HPDE6-E6E7 (cell line): ENCODE data around the gene IFI27.
"Not testable (repeated sequence)": the region's sequence is repeated elsewhere in the genome, so short reads cannot be mapped to it uniquely, and the experiment has no call there.

ENCODE experiments used
- DNase-seq: peaks from one replicate; pipeline ENCODE4 v3.0.0; 2011; ENCODE audit warnings: missing footprints; ENCODE audit errors: extremely low spot score

Gene IFI27

GRCh38 chr14:94152676-94153075 lies 42.1 kb downstream of the IFI27 start:
- DNase-seq = no peak

DNA sequence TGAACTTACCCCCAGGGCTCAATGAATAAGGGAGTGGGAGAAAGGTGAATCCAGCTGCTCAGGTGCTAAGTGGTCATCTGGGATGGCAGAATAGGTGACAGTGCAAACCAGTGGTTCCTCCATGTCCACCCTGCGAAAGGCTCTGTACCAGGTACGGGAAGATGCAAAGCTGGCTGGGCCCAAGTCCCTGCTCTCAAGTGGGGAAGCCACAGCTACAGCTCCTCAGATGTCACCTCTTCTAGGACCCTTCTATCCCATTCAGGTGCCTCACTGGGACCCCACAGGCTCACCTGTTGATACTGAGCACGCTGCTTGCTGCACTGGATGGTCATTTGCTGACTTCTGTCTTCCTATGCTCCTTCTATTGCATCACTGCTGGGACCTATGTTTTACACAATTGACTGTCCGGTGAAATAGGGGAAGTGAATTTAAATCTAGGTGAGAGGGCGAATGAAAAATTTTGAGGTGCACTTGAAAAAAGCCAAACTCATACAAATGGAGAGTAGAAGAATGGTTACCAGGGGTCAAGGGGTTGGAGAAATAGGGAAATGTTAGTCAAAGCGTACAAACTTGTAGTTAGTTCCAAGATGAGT lies 43.3 kb downstream of the IFI27 start:
- DNase-seq = no peak

DNA sequence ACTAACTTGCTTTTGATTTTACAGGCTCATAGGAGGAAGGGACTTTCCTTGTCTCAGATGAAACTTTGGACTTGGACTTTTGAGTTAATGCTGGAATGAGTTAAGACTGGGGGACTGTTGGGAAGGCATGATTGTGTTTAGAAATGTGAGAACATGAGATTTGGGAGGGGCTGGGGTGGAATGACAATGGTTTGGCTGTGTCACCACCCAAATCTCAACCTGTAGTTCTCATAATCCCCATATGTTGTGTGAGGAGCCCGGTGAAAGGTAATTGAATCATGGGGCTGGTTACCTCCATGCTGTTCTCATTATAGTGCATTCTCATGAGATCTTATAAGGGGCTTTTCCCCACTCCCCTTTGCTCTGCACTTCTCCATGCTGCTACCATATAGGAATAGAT lies 45.6 kb downstream of the IFI27 start:
- DNase-seq = not testable (repeated sequence)

- no peak for DNase-seq
Measured at GRCh38 chr14:94157197-94157596, 46.7 kb downstream of the IFI27 start.

DNA sequence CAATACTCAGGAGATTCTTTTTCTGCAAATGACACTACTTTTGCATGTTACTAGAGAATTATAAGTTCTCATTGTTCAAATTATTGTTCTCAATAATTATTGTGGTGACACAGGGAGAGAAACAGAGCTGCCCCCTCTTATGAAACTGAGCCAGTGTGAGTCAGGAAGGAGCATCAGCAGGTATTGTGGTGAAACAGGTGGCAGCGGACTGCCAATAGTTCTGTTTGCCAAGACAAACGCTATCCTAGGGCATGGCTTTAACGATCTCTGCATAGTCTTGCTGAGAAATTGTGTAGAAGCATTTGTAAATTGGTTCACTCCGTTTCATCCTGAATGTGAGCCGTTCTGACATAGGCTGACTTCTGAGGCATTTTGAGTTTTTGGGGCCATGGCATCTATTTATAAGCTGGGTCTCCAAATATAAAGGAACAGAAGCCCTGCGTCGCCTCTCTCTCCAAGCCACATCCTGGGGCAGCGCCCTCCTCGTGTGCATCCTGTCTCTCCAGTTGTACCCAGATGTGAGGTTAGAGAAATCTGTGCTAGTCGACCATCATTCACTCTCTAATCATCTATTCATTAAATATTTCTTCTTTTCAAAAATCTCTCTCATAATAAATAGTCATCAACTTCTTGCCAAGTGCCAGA lies 47.8 kb downstream of the IFI27 start:
- no peak for DNase-seq

DNA sequence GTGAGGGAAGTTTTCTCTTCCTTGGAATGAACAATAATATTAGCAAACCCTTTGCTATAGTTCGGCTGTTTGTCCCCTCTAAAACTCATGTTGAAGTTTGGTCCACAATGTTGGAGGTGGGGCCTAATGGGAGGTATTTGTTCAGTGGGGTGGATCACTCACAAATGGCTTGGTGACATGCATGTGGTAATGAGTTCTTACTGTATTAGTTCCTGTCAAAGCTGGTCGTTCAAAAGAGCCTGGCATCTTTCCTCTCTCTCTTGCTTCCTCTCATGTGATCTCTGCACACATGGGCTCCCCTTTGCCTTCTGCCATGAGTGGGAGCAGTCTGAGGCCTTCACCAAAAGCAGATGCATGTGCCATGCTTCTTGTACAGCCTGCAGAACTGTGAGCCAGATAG lies 50.5 kb downstream of the IFI27 start:
- no peak for DNase-seq

DNA sequence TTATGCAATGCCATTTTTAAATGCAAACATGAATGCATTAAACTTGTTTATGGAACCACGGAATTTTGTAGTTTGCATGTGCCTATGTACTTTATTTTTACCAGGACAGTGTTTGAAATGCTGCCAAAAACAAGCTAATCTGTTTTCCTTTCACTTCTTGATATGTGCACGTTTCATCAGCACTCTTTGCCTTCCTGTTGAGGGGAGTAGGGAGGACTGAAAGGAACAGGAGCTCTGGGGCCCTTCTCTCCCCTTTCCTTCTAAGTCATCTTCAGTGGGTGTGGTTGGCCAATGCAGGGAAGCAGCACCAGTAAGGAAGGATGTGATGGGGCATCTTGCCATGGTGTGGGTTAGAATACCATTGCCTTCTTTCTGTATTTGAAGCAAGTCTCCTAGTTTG lies 51.4 kb downstream of the IFI27 start:
- DNase-seq = no peak

GRCh38 chr14:94162466-94162865 lies 51.9 kb downstream of the IFI27 start:
- DNase-seq = no peak

GRCh38 chr14:94163796-94164195 lies 53.3 kb downstream of the IFI27 start:
- DNase-seq = no peak

DNA sequence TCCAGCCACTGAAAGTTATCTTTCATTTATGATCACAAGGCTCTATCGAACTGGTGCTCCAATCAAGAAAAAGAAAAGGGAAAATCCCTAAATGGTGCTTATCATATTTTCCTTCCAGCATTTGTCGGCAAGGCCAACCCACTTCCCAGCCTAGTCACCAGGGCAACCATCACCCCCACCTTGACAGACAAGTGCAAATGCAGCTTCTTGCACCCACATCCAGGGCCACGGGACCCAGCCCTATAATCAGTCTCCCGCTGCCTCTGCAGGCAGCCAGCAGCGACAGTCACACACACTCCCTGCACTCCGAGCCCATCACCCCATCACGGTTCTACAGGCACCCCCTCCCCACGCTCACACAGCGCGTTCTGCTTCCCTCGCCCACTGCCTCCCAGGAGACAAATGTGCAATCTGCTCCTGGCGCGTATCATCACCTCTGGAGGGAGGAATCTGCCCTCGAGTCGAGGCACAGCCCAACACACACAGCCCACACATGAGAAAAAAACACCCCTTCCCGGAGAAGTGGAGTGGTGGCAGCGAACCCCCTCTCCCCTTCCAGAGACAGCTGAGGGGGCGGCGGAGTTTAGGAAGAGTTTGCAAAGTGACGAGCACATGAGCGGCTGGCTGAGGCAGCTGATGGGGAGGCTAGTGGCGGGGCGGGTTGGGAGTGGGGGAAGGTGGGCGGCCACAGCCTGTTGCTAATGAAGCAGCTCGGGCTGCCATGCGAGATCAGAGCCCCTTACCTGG lies 54.3 kb downstream of the IFI27 start:
- no peak for DNase-seq

- no peak for DNase-seq
Measured at GRCh38 chr14:94165744-94166143, 55.2 kb downstream of the IFI27 start.
